Heart left ventricle (tissue), 16 donors: ENCODE results near the gene MINDY3. TPM values are rescaled to one million over a fixed set of nuclear protein-coding genes. Genes with fewer than 3 reads are reported as not detected.
A peak's percentile ranks its signal among the peaks of the same experiment; 100 is the strongest.

Experiments
- ATAC-seq, 4 donors: fragments of 200-7000 bp; cut with Tn5 transposase; one replicate each; pipeline ENCODE4 v1.9.1; 2020 to 2022; ENCODE audit warnings: moderate library complexity in 4 of 4, mild to moderate bottlenecking in 3 of 4, moderate number of reproducible peaks in 1 of 4
- DNase-seq, 5 donors: peaks; one replicate each; pipeline ENCODE4 v3.0.0-alpha.2; 2020
- H3K27ac ChIP-seq, 12 donors: fragments of 200-600 bp; sonication (generic) in 4 of 12; one replicate each; pipeline versions ENCODE4 v1.5.0 to v1.8.0; 2016 to 2022; ENCODE audit warnings: mild to moderate bottlenecking in 2 of 12
- H3K27me3 ChIP-seq, 9 donors: fragments of 200-600 bp; sonication (generic) in 2 of 9; one replicate each; pipeline versions ENCODE4 v1.5.1 to v1.8.0; 2016 to 2022; ENCODE audit warnings: mild to moderate bottlenecking in 3 of 9
- H3K36me3 ChIP-seq, 9 donors: fragments of 200-600 bp; sonication (generic) in 2 of 9; one replicate each; pipeline versions ENCODE4 v1.5.0 to v1.8.0; 2018 to 2022; ENCODE audit warnings: mild to moderate bottlenecking in 2 of 9
- H3K4me1 ChIP-seq, 12 donors: fragments of 200-600 bp; sonication (generic) in 4 of 12; one replicate each; pipeline versions ENCODE4 v1.5.0 to v1.8.0; 2016 to 2022; ENCODE audit warnings: mild to moderate bottlenecking in 3 of 12
- H3K4me3 ChIP-seq, 12 donors: fragments of 200-600 bp; sonication (generic) in 4 of 12; one replicate each; pipeline versions ENCODE4 v1.5.0 to v1.8.0; 2017 to 2022; ENCODE audit warnings: mild to moderate bottlenecking in 9 of 12, moderate library complexity in 4 of 12
- H3K9me3 ChIP-seq, 12 donors: fragments of 200-600 bp; sonication (generic) in 4 of 12; one replicate each; pipeline versions ENCODE4 v1.5.0 to v1.8.0; 2016 to 2022; ENCODE audit warnings: mild to moderate bottlenecking in 1 of 12
- POLR2A ChIP-seq, 2 donors: fragments of 450-650 bp; IDR thresholded peaks; one replicate each; pipeline ENCODE4 v1.6.1; 2017; ENCODE audit warnings: antibody characterized with exemption in 2 of 2, mild to moderate bottlenecking in 2 of 2, moderate library complexity in 2 of 2
- WGBS, 4 donors: extraction: QIAGEN DNeasy Blood & Tissue Kit in 2 of 4; methylation state at CpG; one replicate each; pipeline versions ENCODE4 v1.1.5 to v1.1.7; 2013 to 2018; 5-methylcytosine and 5-hydroxymethylcytosine counted together
- intact Hi-C, 10 donors: fragments of 100-400 bp; cut with DNase I; formaldehyde crosslinking; loops; one replicate each; pipeline versions ENCODE4 v1.11.1 to v1.14.2; 2022
- polyA plus RNA-seq, 2 donors: library from polyadenylated mRNA; stranded (reverse); fragments of 200-250 nt; gene quantifications; one replicate each; pipeline ENCODE4 v1.2.3, GENCODE V29; 2013
- total RNA-seq, 9 donors: library from RNA; depleted of rRNA in 2 of 9; stranded (reverse); fragments of >200 nt in 2 of 9; fragmentation: NEBNext Ultra II Directional in 3 of 9; extraction: Animal tissue kit (Norgen Biotek cat#: 25700) in 3 of 9; gene quantifications; one replicate each; pipeline versions ENCODE4 v1.1.0 to v1.2.4, GENCODE V29; 2016 to 2023
- TF ChIP-seq, protein P1 (sequence below), 12 donors: fragments of 200-600 bp; sonication (generic) in 4 of 12; IDR thresholded peaks; one replicate each; pipeline versions ENCODE4 v1.5.0 to v1.8.0; 2018 to 2022; ENCODE audit warnings: antibody characterized with exemption in 12 of 12, mild to moderate bottlenecking in 5 of 12
- donor health status: ischemic (EF 13 %, LVEDD 7.1; RV severe dilation, severe dysfunction).
- donor health status: healthy with polysubstance abuse.
- donor health status: DM: no; HTN: yes; CAD: no.
- donor health status: DM: no; HTN: no; CAD: no.
- donor health status: ischemic (EF 25% LVEDD 6.9; RV normal size, moderate dysfunction).
- donor health status: ischemic (EF 25% LVEDD 5.7; RV mildly dilated, moderate dysfunction).
- donor health status: healthy.
- donor health status: DM: yes; HTN: yes; CAD: no.
- donor health status: ischemic (EF 35%, LVEDD 5.7; RV mildly dilated, moderate dysfunction).
- donor health status: nonischemic (EF 11% LVEDD 7.7; RV severe dilation, severe dysfunction).
- donor health status: DM: yes; HTN: yes; CAD: no.
- donor health status: PGD.
- donor health status: ischemic (EF 29% LVEDD 5.4; RV normal size, mild dysfunction).
- donor health status: nonischemic (EF 23%, LVEDD 6.1; RV moderate dilation, normal function).

MINDY3 gene
- total and polyA plus RNA-seq, 11 donors, result 7.6 to 31.0 (median 21.0) TPM

DNA sequence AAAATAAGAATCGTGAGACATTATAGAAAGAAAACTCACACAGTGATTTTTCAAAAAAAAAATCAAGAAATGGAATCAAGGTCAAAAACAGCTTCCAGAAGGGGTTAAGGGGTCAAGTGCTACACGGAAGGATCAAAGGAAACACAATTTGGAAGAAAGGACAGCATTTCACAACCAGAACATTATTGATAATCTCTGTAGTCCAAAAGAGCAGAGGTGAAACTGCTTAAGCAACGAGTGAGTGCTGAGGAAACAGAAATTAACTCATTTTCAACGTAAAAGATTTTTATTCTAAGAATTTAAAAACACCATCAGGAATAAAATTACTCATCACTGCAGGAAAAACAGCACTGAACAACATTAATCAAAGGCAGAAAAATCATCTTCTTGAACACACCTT is 23.5 kb downstream of the MINDY3 start:
- intact Hi-C loops, result no loop called here

DNA sequence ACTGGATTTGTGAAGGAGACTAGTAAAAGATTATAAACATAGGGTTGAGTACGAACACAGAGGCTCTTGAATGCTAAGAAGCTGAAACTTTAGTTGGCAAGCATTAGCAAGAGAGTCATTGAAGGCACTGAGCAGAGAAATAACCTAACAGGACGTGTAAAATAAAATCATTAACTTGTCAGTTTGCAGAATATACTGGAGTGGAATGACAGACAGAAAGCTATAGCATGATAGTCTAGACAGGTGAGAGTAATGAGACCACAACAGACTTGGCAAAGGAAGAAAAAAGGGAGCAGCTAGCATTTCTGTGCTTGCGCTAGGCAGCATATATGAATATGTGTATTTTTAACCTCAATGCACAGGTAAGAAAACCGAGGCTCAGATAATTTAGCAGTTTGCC is 30.8 kb downstream of the MINDY3 start:
- no peak for ATAC-seq
- WGBS, 4 donors, result 83 to 86% (median 85%) methylated on average over 4 of the region's 4 CpGs
- H3K36me3 ChIP-seq, result peaks cover 0 to 89% (median 66%) of the 10 kb centered on the region in 9 donors
- H3K4me3 ChIP-seq, result no peak overlapping the region
- intact Hi-C loops, result loop anchor here in 6 of 10 donors (5.0 to 10.0 kb wide), 7 partner anchors 102 to 397 kb away; partner anchors contain the start of gene ITGA8 (in 1 of the 6)
- no peak for DNase-seq
- no peaks in the 10 kb centered on the region for H3K4me1 ChIP-seq
- no peaks in the 10 kb centered on the region for H3K9me3 ChIP-seq
- H3K27me3 ChIP-seq, result no peaks in the 10 kb centered on the region
- no peak overlapping the region for H3K27ac ChIP-seq
- no peak for TF ChIP-seq POLR2A (IDR thresholded peaks at IDR 0.05)
- TF ChIP-seq, protein P1, sequence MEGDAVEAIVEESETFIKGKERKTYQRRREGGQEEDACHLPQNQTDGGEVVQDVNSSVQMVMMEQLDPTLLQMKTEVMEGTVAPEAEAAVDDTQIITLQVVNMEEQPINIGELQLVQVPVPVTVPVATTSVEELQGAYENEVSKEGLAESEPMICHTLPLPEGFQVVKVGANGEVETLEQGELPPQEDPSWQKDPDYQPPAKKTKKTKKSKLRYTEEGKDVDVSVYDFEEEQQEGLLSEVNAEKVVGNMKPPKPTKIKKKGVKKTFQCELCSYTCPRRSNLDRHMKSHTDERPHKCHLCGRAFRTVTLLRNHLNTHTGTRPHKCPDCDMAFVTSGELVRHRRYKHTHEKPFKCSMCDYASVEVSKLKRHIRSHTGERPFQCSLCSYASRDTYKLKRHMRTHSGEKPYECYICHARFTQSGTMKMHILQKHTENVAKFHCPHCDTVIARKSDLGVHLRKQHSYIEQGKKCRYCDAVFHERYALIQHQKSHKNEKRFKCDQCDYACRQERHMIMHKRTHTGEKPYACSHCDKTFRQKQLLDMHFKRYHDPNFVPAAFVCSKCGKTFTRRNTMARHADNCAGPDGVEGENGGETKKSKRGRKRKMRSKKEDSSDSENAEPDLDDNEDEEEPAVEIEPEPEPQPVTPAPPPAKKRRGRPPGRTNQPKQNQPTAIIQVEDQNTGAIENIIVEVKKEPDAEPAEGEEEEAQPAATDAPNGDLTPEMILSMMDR (IDR thresholded peaks at IDR 0.05), result no peak

More for the DNA sequence above, 23.5 kb downstream of the MINDY3 start:
- H3K36me3 ChIP-seq, result peaks cover 0 to 64% (median 32%) of the 10 kb centered on the region in 9 donors
- H3K4me3 ChIP-seq, result no peak overlapping the region
- H3K9me3 ChIP-seq, result no peaks in the 10 kb centered on the region
- H3K4me1 ChIP-seq, result peaks cover 0 to 11% (median 1%) of the 10 kb centered on the region in 12 donors
- 85 to 88% (median 87%) methylated on average over 4 of the region's 4 CpGs for WGBS, 4 donors
- DNase-seq (no peak), ATAC-seq (no peak)
- no peak overlapping the region for H3K27ac ChIP-seq
- no peaks in the 10 kb centered on the region for H3K27me3 ChIP-seq
- TF ChIP-seq, protein P1 (IDR thresholded peaks at IDR 0.05), result no peak

DNA sequence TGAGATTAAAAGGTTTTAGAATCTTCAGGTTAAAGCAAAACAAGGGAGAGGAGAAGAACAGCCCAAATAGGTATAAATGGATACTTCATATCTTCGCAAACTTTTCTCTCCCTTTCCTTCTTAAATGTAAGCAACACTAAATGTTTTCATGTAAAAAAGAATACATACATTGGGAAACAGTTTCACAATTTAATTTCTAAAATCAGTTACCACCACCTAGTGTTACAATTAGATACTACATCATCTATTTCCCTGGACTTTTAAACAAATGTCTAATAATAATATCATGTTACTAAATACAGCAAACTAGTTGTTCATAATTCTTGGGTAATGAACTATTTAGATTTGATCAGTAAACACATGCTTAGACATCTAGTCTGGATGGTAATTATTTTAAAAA is 35.8 kb downstream of the MINDY3 start:
- no peak for ATAC-seq
- no peaks in the 10 kb centered on the region for H3K27me3 ChIP-seq
- DNase-seq, result no peak
- WGBS, 4 donors, result 75 to 88% (median 77%) methylated on average over 1 of the region's 1 CpG
- H3K4me3 ChIP-seq, result no peak overlapping the region
- TF ChIP-seq, protein P1 (IDR thresholded peaks at IDR 0.05), result peak; percentile 31 to 72 (median 53)
- no peak for TF ChIP-seq POLR2A (IDR thresholded peaks at IDR 0.05)
- no peak overlapping the region for H3K27ac ChIP-seq
- intact Hi-C loops, result loop anchor here (2.0 to 10.0 kb wide), 11 partner anchors 82 to 392 kb away; no protein-coding TSS in a partner anchor
- peaks cover 0 to 83% (median 63%) of the 10 kb centered on the region in 9 donors for H3K36me3 ChIP-seq
- H3K9me3 ChIP-seq, result no peaks in the 10 kb centered on the region
- H3K4me1 ChIP-seq, result peaks cover 0 to 9% (median 0%) of the 10 kb centered on the region in 12 donors

DNA sequence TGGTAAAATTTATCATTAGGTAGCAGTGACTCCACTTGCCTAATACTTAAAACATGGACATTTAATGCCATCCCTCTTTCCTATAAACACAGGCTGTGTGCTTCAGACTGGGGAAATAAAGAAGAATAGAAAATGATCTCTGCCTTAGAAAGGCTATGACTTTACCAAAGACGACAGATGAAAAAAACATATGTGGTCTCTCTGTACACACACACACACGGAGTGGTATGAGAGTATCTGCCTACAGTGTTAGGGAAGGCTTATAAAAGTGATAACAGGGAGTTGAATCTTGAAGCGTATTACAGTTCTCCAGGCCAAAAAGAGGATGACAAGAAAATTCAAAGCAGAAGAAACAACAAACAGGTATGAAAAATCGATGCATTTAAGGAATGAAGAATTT is 38.2 kb downstream of the MINDY3 start:
- 51 to 60% (median 55%) methylated on average over 4 of the region's 4 CpGs for WGBS, 4 donors
- Histone ChIP-seq H3K9me3 (no peaks in the 10 kb centered on the region), H3K4me3 (no peak overlapping the region), H3K36me3 (peaks cover 0 to 66% (median 52%) of the 10 kb centered on the region in 9 donors), H3K27ac (no peak overlapping the region), H3K27me3 (no peaks in the 10 kb centered on the region), H3K4me1 (peaks cover 0 to 22% (median 6%) of the 10 kb centered on the region in 12 donors)
- TF ChIP-seq, protein P1 (IDR thresholded peaks at IDR 0.05), result no peak
- TF ChIP-seq POLR2A (IDR thresholded peaks at IDR 0.05), result no peak
- DNase-seq (no peak), ATAC-seq (no peak)
- intact Hi-C loops, result loop anchor here (5.0 to 10.0 kb wide), 9 partner anchors 80 to 390 kb away; no protein-coding TSS in a partner anchor
